Natural killer cell (primary cell): ENCODE measurements around the gene CMTM4. TPM values are rescaled to one million over a fixed set of nuclear protein-coding genes. Genes with fewer than 3 reads are reported as not detected.

Source experiments
- ATAC-seq, 3 donors: fragments of 150-1000 bp in 2 of 3; fragments of 200-7000 bp in 1 of 3; cut with Tn5 transposase; 1 replicate in 1 of 3; 2 replicates in 2 of 3; pipeline ENCODE4 v1.10.0; 2021; ENCODE audit warnings: mild to moderate bottlenecking in 2 of 3, moderate library complexity in 2 of 3
- DNase-seq, 2 donors: peaks; one replicate each; pipeline versions ENCODE4 v3.0.0 to v3.0.0-alpha.2; 2013 to 2021; ENCODE audit warnings: mixed read lengths in 1 of 2
- H3K27ac ChIP-seq: one replicate; pipeline ENCODE4 v1.5.1; 2013; ENCODE audit warnings: mild to moderate bottlenecking, low read length
- H3K27me3 ChIP-seq: one replicate; pipeline ENCODE4 v1.6.1; 2013; ENCODE audit warnings: low read length; ENCODE audit not compliant: control insufficient read depth, insufficient read depth
- H3K36me3 ChIP-seq: one replicate; pipeline ENCODE4 v1.6.1; 2013; ENCODE audit warnings: low read length; ENCODE audit not compliant: control insufficient read depth, insufficient read depth
- H3K4me1 ChIP-seq: one replicate; pipeline ENCODE4 v1.6.1; 2013; ENCODE audit warnings: low read length; ENCODE audit not compliant: control insufficient read depth, insufficient read depth
- H3K4me3 ChIP-seq: one replicate; pipeline ENCODE4 v1.5.1; 2013; ENCODE audit warnings: low read length
- H3K9me3 ChIP-seq: one replicate; pipeline ENCODE4 v1.6.1; 2013; ENCODE audit warnings: low read length; ENCODE audit not compliant: control insufficient read depth, insufficient read depth
- H3K27ac Mint-ChIP-seq, 2 donors: one replicate each; pipeline ENCODE4 v1.8.0; 2022; ENCODE audit warnings: mild to moderate bottlenecking in 2 of 2, mixed read lengths in 2 of 2, moderate library complexity in 1 of 2
- H3K27me3 Mint-ChIP-seq, 2 donors: one replicate each; pipeline ENCODE4 v1.8.0; 2022; ENCODE audit warnings: low read depth in 2 of 2, mixed read lengths in 2 of 2
- H3K36me3 Mint-ChIP-seq: one replicate; pipeline ENCODE4 v1.8.0; 2022; ENCODE audit warnings: mixed read lengths
- H3K4me1 Mint-ChIP-seq, 2 donors: one replicate each; pipeline ENCODE4 v1.8.0; 2022; ENCODE audit warnings: mixed read lengths in 2 of 2
- H3K4me3 Mint-ChIP-seq: one replicate; pipeline ENCODE4 v1.8.0; 2022; ENCODE audit warnings: mild to moderate bottlenecking, moderate library complexity, mixed read lengths
- H3K9me3 Mint-ChIP-seq, 2 donors: one replicate each; pipeline ENCODE4 v1.8.0; 2022; ENCODE audit warnings: mixed read lengths in 2 of 2
- CTCF ChIP-seq: fragments of 200-600 bp; IDR thresholded peaks from one replicate; pipeline ENCODE4 v1.8.0; 2022; ENCODE audit warnings: antibody characterized with exemption
- WGBS: methylation state at CpG from one replicate; pipeline ENCODE4 v1.1.7; 2013; ENCODE audit warnings: missing lambda C conversion rate; ENCODE audit not compliant: insufficient coverage; 5-methylcytosine and 5-hydroxymethylcytosine counted together
- intact Hi-C: fragments of 100-400 bp; cut with micrococcal nuclease; formaldehyde crosslinking; loops from one replicate; pipeline ENCODE4 v1.14.2; 2022
- total RNA-seq, 4 donors: library from RNA; stranded (reverse); fragments of 120-200 nt in 1 of 4; gene quantifications; one replicate each; pipeline versions ENCODE4 v1.2.3 to v1.2.4, GENCODE V29; 2013 to 2022

The CMTM4 gene
- total RNA-seq, 3 donors from 2014 or later (not counting 1 experiment from before 2014, with no cell fraction given), result 0.61 to 1.4 (median 0.85) TPM

GRCh38 chr16:66650707-66651473 is 45.7 kb downstream of the CMTM4 start:
- DNase-seq, result peak; percentile 61 to 92
- Histone ChIP-seq H3K36me3 (no peaks in the 10 kb centered on the region), H3K9me3 (no peaks in the 10 kb centered on the region), H3K27ac (no peak overlapping the region), H3K4me3 (no peak overlapping the region), H3K27me3 (no peaks in the 10 kb centered on the region), H3K4me1 (peaks cover 8% of the 10 kb centered on the region)
- TF ChIP-seq CTCF, result peak; percentile 97
- Mint-ChIP-seq H3K9me3 (no peaks in the 10 kb centered on the region), H3K36me3 (no peaks in the 10 kb centered on the region), H3K4me3 (peak overlapping the region; percentile 58), H3K27ac (no peak overlapping the region), H3K4me1 (peaks cover 9 to 10% of the 10 kb centered on the region in 2 donors), H3K27me3 (peaks cover 5 to 6% of the 10 kb centered on the region in 2 donors)
- intact Hi-C loops, result no loop called here
- 38% methylated on average over 15 of the region's 18 CpGs for WGBS
- ATAC-seq, result peak; percentile 94 to 100 (median 100)

- H3K27me3 Mint-ChIP-seq, result peaks cover 5 to 6% of the 10 kb centered on the region in 2 donors
- ATAC-seq, result no peak
- Histone ChIP-seq H3K9me3 (no peaks in the 10 kb centered on the region), H3K4me1 (peaks cover 8% of the 10 kb centered on the region), H3K27ac (no peak overlapping the region), H3K36me3 (no peaks in the 10 kb centered on the region), H3K27me3 (no peaks in the 10 kb centered on the region), H3K4me3 (no peak overlapping the region)
- intact Hi-C loops, result no loop called here
- no peaks in the 10 kb centered on the region for H3K9me3 Mint-ChIP-seq
- DNase-seq, result no peak
- H3K4me3 Mint-ChIP-seq, result no peak overlapping the region
- H3K4me1 Mint-ChIP-seq, result peaks cover 9 to 10% of the 10 kb centered on the region in 2 donors
- TF ChIP-seq CTCF, result no peak
- H3K36me3 Mint-ChIP-seq, result no peaks in the 10 kb centered on the region
- WGBS, result 83% methylated on average over 8 of the region's 9 CpGs
- no peak overlapping the region for H3K27ac Mint-ChIP-seq
Observed at GRCh38 chr16:66649636-66650205, 46.8 kb downstream of the CMTM4 start.

GRCh38 chr16:66649167-66649566 is 47.4 kb downstream of the CMTM4 start:
- DNase-seq (no peak), ATAC-seq (no peak)
- H3K9me3 ChIP-seq, result no peaks in the 10 kb centered on the region
- H3K4me3 Mint-ChIP-seq, result no peak overlapping the region
- intact Hi-C loops, result no loop called here
- no peaks in the 10 kb centered on the region for H3K9me3 Mint-ChIP-seq
- 90% methylated on average over 2 of the region's 2 CpGs for WGBS
- H3K27me3 Mint-ChIP-seq, result peaks cover 1 to 6% of the 10 kb centered on the region in 2 donors
- no peaks in the 10 kb centered on the region for H3K36me3 ChIP-seq
- no peaks in the 10 kb centered on the region for H3K27me3 ChIP-seq
- peaks cover 9 to 10% of the 10 kb centered on the region in 2 donors for H3K4me1 Mint-ChIP-seq
- H3K27ac ChIP-seq, result no peak overlapping the region
- TF ChIP-seq CTCF, result no peak
- peaks cover 8% of the 10 kb centered on the region for H3K4me1 ChIP-seq
- H3K27ac Mint-ChIP-seq, result no peak overlapping the region
- no peak overlapping the region for H3K4me3 ChIP-seq
- H3K36me3 Mint-ChIP-seq, result no peaks in the 10 kb centered on the region
